ENCODE data around the gene ZNF839. TPM values are rescaled to one million over a fixed set of nuclear protein-coding genes. Genes with fewer than 3 reads are reported as not detected.

ZNF839 gene
- total RNA-seq, 4 donors from 2014 or later, result 10.6 to 19.9 (median 13.8) TPM

GRCh38 chr14:102317564-102318248 is 1.8 kb upstream of the ZNF839 start:
- no peak for DNase-seq (ENCODE audit: low spot score in 2 of 2)
- Histone ChIP-seq H3K36me3 (no peaks in the 10 kb centered on the region), H3K4me3 (peak overlapping the region in 3 of 4 donors; percentile 31 to 62 (median 57)), H3K27ac (peak overlapping the region; percentile 75 to 89 (median 83)), H3K27me3 (no peaks in the 10 kb centered on the region), H3K9me3 (no peaks in the 10 kb centered on the region), H3K4me1 (peaks cover 0 to 66% (median 12%) of the 10 kb centered on the region in 4 donors)
- WGBS, 2 donors, result 56 to 60% methylated on average over 12 of the region's 12 CpGs
- TF ChIP-seq, protein P1, sequence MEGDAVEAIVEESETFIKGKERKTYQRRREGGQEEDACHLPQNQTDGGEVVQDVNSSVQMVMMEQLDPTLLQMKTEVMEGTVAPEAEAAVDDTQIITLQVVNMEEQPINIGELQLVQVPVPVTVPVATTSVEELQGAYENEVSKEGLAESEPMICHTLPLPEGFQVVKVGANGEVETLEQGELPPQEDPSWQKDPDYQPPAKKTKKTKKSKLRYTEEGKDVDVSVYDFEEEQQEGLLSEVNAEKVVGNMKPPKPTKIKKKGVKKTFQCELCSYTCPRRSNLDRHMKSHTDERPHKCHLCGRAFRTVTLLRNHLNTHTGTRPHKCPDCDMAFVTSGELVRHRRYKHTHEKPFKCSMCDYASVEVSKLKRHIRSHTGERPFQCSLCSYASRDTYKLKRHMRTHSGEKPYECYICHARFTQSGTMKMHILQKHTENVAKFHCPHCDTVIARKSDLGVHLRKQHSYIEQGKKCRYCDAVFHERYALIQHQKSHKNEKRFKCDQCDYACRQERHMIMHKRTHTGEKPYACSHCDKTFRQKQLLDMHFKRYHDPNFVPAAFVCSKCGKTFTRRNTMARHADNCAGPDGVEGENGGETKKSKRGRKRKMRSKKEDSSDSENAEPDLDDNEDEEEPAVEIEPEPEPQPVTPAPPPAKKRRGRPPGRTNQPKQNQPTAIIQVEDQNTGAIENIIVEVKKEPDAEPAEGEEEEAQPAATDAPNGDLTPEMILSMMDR (IDR thresholded peaks at IDR 0.05), result no peak
- no peak for TF ChIP-seq POLR2A (IDR thresholded peaks at IDR 0.05)

GRCh38 chr14:102318781-102319276 is 717 bp upstream of the ZNF839 start:
- no peak for TF ChIP-seq POLR2A (IDR thresholded peaks at IDR 0.05)
- TF ChIP-seq, protein P1 (IDR thresholded peaks at IDR 0.05), result no peak
- TF ChIP-seq EP300 (IDR thresholded peaks at IDR 0.05), result no peak
- 63 to 65% methylated on average over 15 of the region's 15 CpGs for WGBS, 2 donors
- Histone ChIP-seq H3K36me3 (no peaks in the 10 kb centered on the region), H3K4me1 (peaks cover 0 to 71% (median 14%) of the 10 kb centered on the region in 4 donors), H3K27ac (peak overlapping the region; percentile 91 to 98 (median 93)), H3K4me3 (peak overlapping the region; percentile 32 to 88 (median 72)), H3K27me3 (no peaks in the 10 kb centered on the region), H3K9me3 (no peaks in the 10 kb centered on the region)
- peak in 1 of 2 donors; percentile 15 for DNase-seq (ENCODE audit: low spot score in 2 of 2)

DNA sequence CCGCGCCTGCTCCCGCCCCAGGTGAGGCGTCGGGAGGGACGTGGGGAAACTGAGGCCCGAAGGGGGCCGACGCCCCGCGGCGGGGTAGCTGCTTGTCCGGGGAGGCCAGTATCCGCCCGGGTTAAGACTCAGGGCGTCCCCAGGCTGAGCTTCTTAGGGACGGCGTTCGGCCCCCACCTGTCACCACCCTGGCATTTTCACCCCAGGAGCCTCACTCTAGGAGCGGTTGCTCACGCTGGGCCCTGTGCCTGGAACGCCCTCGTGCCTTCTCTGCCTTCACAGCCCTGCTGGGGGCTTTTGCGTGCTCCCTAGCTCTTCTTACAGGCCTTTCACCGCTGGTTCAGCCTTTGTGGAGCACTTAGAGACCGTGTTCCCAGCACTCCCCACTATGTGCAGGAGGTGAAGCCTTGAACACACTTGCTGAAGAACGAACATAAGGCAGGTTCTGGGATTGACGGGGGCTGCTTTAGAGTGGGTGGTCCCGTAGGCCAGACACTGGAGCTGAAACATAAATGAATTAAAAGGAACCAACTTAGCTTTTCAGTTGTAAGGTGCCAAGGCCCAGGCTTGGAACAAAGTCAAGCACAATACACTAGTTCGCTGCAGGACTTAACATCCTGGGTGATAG is 601 bp downstream of the ZNF839 start:
- peak in 1 of 2 donors; percentile 24 for DNase-seq (ENCODE audit: low spot score in 2 of 2)
- Histone ChIP-seq H3K4me1 (peaks cover 0 to 61% (median 14%) of the 10 kb centered on the region in 4 donors), H3K4me3 (peak overlapping the region; percentile 64 to 88 (median 72)), H3K27me3 (no peaks in the 10 kb centered on the region), H3K27ac (peak overlapping the region; percentile 91 to 98 (median 93)), H3K36me3 (no peaks in the 10 kb centered on the region), H3K9me3 (no peaks in the 10 kb centered on the region)
- TF ChIP-seq EP300 (IDR thresholded peaks at IDR 0.05), result no peak
- no peak for TF ChIP-seq POLR2A (IDR thresholded peaks at IDR 0.05)
- TF ChIP-seq, protein P1 (IDR thresholded peaks at IDR 0.05), result no peak
- 7% methylated on average over 14 to 16 of the region's 30 CpGs for WGBS, 2 donors

- peaks cover 0 to 54% (median 14%) of the 10 kb centered on the region in 4 donors for H3K4me1 ChIP-seq
- no peak for TF ChIP-seq EP300 (IDR thresholded peaks at IDR 0.05)
- TF ChIP-seq, protein P1 (IDR thresholded peaks at IDR 0.05), result no peak
- TF ChIP-seq POLR2A (IDR thresholded peaks at IDR 0.05), result no peak
- DNase-seq (ENCODE audit: low spot score in 2 of 2), result no peak
- no peaks in the 10 kb centered on the region for H3K9me3 ChIP-seq
- peak overlapping the region; percentile 91 to 98 (median 93) for H3K27ac ChIP-seq
- H3K36me3 ChIP-seq, result peaks cover 0 to 6% (median 0%) of the 10 kb centered on the region in 3 donors
- H3K4me3 ChIP-seq, result peak overlapping the region in 2 of 4 donors; percentile 67 to 88
- WGBS, 2 donors, result 86 to 92% methylated on average over 17 of the region's 17 CpGs
- H3K27me3 ChIP-seq, result no peaks in the 10 kb centered on the region
Observed at GRCh38 chr14:102320671-102321455, 1.3 kb downstream of the ZNF839 start.

Data from tibial nerve (tissue), 4 donors.